Measurements from ENCODE around the gene SEMA3E. TPM values are rescaled to one million over a fixed set of nuclear protein-coding genes. Genes with fewer than 3 reads are reported as not detected.

The SEMA3E gene
- total and polyA plus RNA-seq, 7 donors: 0.04 to 0.46 (median 0.27) TPM

- ATAC-seq (no peak), DNase-seq (no peak)
- H3K4me3 ChIP-seq: no peak overlapping the region
- WGBS, 3 donors: 69 to 78% (median 77%) methylated on average over 4 of the region's 4 CpGs
- H3K36me3 ChIP-seq (ENCODE audit: insufficient read depth in 1 of 2, low read depth in 1 of 2): no peaks in the 10 kb centered on the region
- no peak overlapping the region for H3K27ac ChIP-seq
- no peak for TF ChIP-seq CTCF (IDR thresholded peaks at IDR 0.05)
- H3K27me3 ChIP-seq (ENCODE audit: insufficient read depth in 3 of 3, low read length in 2 of 3): no peaks in the 10 kb centered on the region
- no peaks in the 10 kb centered on the region for H3K4me1 ChIP-seq
- intact Hi-C loops (cut with DNase I): no loop called here
- H3K9me3 ChIP-seq: no peaks in the 10 kb centered on the region
These were observed 54.9 kb downstream of the SEMA3E start for GRCh38 chr7:83593921-83594475.

DNA sequence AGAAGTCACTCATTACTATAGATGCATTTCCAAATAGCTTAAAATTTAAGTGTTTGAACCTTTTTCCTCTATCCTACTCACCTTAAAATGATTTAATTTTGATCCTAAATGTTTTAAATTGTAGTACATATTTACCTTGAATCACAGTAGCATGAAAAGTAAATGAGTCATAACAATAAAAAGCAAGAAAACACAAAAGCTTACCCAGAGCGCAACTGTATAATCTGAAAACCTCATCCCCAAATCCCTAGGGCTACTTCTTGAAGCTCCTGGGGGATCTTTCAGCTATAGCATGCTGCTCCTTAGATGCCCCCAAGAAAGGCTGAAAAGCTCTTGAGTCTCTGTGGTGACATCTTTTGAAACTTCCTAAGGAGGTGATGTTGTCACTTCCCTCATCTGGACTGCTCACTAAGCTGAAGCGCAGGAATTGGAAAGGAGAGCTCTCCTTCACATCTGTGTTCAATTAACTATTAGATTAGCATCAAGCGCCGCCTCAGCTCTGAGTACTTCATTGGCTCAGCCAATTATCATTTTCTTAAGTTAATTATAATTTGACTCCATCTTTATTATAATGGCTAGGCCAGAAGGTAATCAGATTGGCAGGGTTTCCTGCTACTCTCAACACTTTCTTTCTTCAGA, 60.2 kb downstream of the SEMA3E start:
- Histone ChIP-seq H3K27me3 (ENCODE audit: insufficient read depth in 3 of 3, low read length in 2 of 3) (no peaks in the 10 kb centered on the region), H3K27ac (no peak overlapping the region), H3K36me3 (ENCODE audit: insufficient read depth in 1 of 2, low read depth in 1 of 2) (no peaks in the 10 kb centered on the region), H3K9me3 (no peaks in the 10 kb centered on the region), H3K4me3 (no peak overlapping the region), H3K4me1 (no peaks in the 10 kb centered on the region)
- ATAC-seq (no peak), DNase-seq (no peak)
- intact Hi-C loops (cut with DNase I): no loop called here
- no peak for TF ChIP-seq CTCF (IDR thresholded peaks at IDR 0.05)
- WGBS, 3 donors: 81 to 91% (median 85%) methylated on average over 4 of the region's 4 CpGs

DNA sequence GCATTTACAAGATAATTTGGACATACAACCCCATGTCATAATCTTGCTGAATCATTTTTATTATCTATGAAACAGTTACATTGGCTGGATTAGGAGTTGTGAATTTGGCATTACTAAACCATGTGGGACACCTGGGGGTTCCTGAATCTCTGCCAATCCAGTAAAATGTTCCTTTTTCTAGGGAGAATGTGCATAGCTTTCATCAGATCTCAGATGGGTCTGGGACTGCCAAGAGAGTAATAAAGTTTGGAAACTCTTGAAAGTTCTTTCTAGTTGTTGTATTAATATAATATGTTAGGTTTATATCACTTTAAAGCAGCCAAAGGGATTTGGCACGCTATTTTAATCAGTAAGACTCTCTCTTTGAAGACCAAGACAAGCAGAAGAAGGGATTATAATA, 62.7 kb downstream of the SEMA3E start:
- WGBS, 3 donors: 64 to 65% (median 65%) methylated on average over 1 of the region's 1 CpG
- no peak for DNase-seq

GRCh38 chr7:83581667-83582435, 67.1 kb downstream of the SEMA3E start:
- H3K36me3 ChIP-seq (ENCODE audit: insufficient read depth in 1 of 2, low read depth in 1 of 2): no peaks in the 10 kb centered on the region
- DNase-seq (no peak), ATAC-seq (no peak)
- TF ChIP-seq CTCF (IDR thresholded peaks at IDR 0.05): no peak
- WGBS, 3 donors: 65 to 71% (median 70%) methylated on average over 3 of the region's 3 CpGs
- no peak overlapping the region for H3K4me3 ChIP-seq
- intact Hi-C loops (cut with DNase I): no loop called here
- no peaks in the 10 kb centered on the region for H3K9me3 ChIP-seq
- H3K27me3 ChIP-seq (ENCODE audit: insufficient read depth in 3 of 3, low read length in 2 of 3): no peaks in the 10 kb centered on the region
- no peak overlapping the region for H3K27ac ChIP-seq
- no peaks in the 10 kb centered on the region for H3K4me1 ChIP-seq

More for the DNA sequence above, 62.7 kb downstream of the SEMA3E start:
- Histone ChIP-seq H3K27ac (no peak overlapping the region), H3K4me3 (no peak overlapping the region), H3K27me3 (ENCODE audit: insufficient read depth in 3 of 3, low read length in 2 of 3) (no peaks in the 10 kb centered on the region), H3K9me3 (no peaks in the 10 kb centered on the region), H3K4me1 (no peaks in the 10 kb centered on the region), H3K36me3 (ENCODE audit: insufficient read depth in 1 of 2, low read depth in 1 of 2) (no peaks in the 10 kb centered on the region)
- TF ChIP-seq CTCF (IDR thresholded peaks at IDR 0.05): no peak
- intact Hi-C loops (cut with DNase I): no loop called here
- ATAC-seq: no peak

Data from psoas muscle (tissue), 8 donors.